H9 (cell line): ENCODE data around the gene IL17RE. TPM values are rescaled to one million over a fixed set of nuclear protein-coding genes. Genes with fewer than 3 reads are reported as not detected.

ENCODE experiments used
- DNase-seq: peaks from one replicate; pipeline ENCODE4 v3.0.0-alpha.2; 2017
- H2AFZ ChIP-seq: one replicate; pipeline ENCODE4 v1.6.1; 2013; ENCODE audit warnings: mild to moderate bottlenecking, low read length, control low read depth, moderate library complexity
- H2AK5ac ChIP-seq: 2 replicates; pipeline ENCODE4 v1.6.1; 2013; ENCODE audit warnings: low read length, control low read depth, mixed read lengths; ENCODE audit not compliant: insufficient read length
- H2BK120ac ChIP-seq: one replicate; pipeline ENCODE4 v1.6.1; 2013; ENCODE audit warnings: low read depth, mild to moderate bottlenecking, low read length, control low read depth, inconsistent platforms; ENCODE audit not compliant: poor library complexity, severe bottlenecking
- H2BK12ac ChIP-seq: 2 replicates; pipeline ENCODE4 v1.6.1; 2013; ENCODE audit warnings: low read length, control low read depth, mixed read lengths, low read depth; ENCODE audit not compliant: insufficient read length
- H2BK15ac ChIP-seq: 2 replicates; pipeline ENCODE4 v1.6.1; 2013; ENCODE audit warnings: low read depth, low read length, control low read depth
- H2BK20ac ChIP-seq: one replicate; pipeline ENCODE4 v1.6.1; 2013; ENCODE audit warnings: low read depth, mild to moderate bottlenecking, low read length, control low read depth, inconsistent platforms; ENCODE audit not compliant: poor library complexity, severe bottlenecking
- H2BK5ac ChIP-seq: 2 replicates; pipeline ENCODE4 v1.6.1; 2013; ENCODE audit warnings: low read length, control low read depth, mixed read lengths; ENCODE audit not compliant: insufficient read length
- H3K14ac ChIP-seq: 2 replicates; pipeline ENCODE4 v1.6.1; 2013; ENCODE audit warnings: low read length, control low read depth; ENCODE audit not compliant: insufficient read depth
- H3K18ac ChIP-seq: 2 replicates; pipeline ENCODE4 v1.6.1; 2013; ENCODE audit warnings: low read depth, mild to moderate bottlenecking, mixed read lengths, low read length, control low read depth; ENCODE audit not compliant: insufficient read length
- H3K23ac ChIP-seq: 2 replicates; pipeline ENCODE4 v1.6.1; 2013; ENCODE audit warnings: low read length, control low read depth, mixed read lengths, low read depth; ENCODE audit not compliant: insufficient read length
- H3K23me2 ChIP-seq: 2 replicates; pipeline ENCODE4 v1.6.1; 2013; ENCODE audit warnings: low read depth, mild to moderate bottlenecking, mixed read lengths, low read length, control low read depth; ENCODE audit not compliant: insufficient read length, poor library complexity, severe bottlenecking
- H3K27ac ChIP-seq: 2 replicates; pipeline ENCODE4 v1.5.1; 2013; ENCODE audit warnings: low read length, control low read depth, mixed read lengths, low read depth; ENCODE audit not compliant: insufficient read length
- H3K27me3 ChIP-seq: 2 replicates; pipeline ENCODE4 v1.6.1; 2013; ENCODE audit warnings: low read length, control low read depth, inconsistent platforms; ENCODE audit not compliant: insufficient read depth
- H3K4ac ChIP-seq: 2 replicates; pipeline ENCODE4 v1.6.1; 2013; ENCODE audit warnings: low read depth, mild to moderate bottlenecking, control low read depth, inconsistent platforms, low read length, moderate library complexity
- H3K4me1 ChIP-seq: 2 replicates; pipeline ENCODE4 v1.6.1; 2013; ENCODE audit warnings: low read length, control low read depth, inconsistent platforms; ENCODE audit not compliant: insufficient read depth
- H3K4me2 ChIP-seq: 2 replicates; pipeline ENCODE4 v1.6.1; 2013; ENCODE audit warnings: low read length, control low read depth, mixed read lengths; ENCODE audit not compliant: insufficient read length, insufficient read depth
- H3K56ac ChIP-seq: 2 replicates; pipeline ENCODE4 v1.6.1; 2013; ENCODE audit warnings: low read depth, mild to moderate bottlenecking, mixed read lengths, low read length, control low read depth; ENCODE audit not compliant: insufficient read length
- H3K79me1 ChIP-seq: 2 replicates; pipeline ENCODE4 v1.6.1; 2013; ENCODE audit warnings: low read depth, mild to moderate bottlenecking, moderate library complexity, low read length, control low read depth, inconsistent platforms; ENCODE audit not compliant: insufficient read depth, poor library complexity, severe bottlenecking
- H3K79me2 ChIP-seq: 2 replicates; pipeline ENCODE4 v1.6.1; 2013; ENCODE audit warnings: low read length, control low read depth, inconsistent platforms; ENCODE audit not compliant: insufficient read depth
- H3K9ac ChIP-seq: 2 replicates; pipeline ENCODE4 v1.6.1; 2013; ENCODE audit warnings: low read length, control low read depth, mixed read lengths; ENCODE audit not compliant: insufficient read length; ENCODE audit errors: extremely low read depth
- H3K9me3 ChIP-seq: one replicate; pipeline ENCODE4 v1.6.1; 2013; ENCODE audit warnings: low read depth, low read length, inconsistent platforms; ENCODE audit not compliant: control insufficient read depth
- H3T11ph ChIP-seq: one replicate; pipeline ENCODE4 v1.6.1; 2013; ENCODE audit warnings: mild to moderate bottlenecking, low read length, control low read depth, inconsistent platforms
- H4K20me1 ChIP-seq: one replicate; pipeline ENCODE4 v1.6.1; 2013; ENCODE audit not compliant: control insufficient read depth, insufficient read length, insufficient read depth
- H4K5ac ChIP-seq: 2 replicates; pipeline ENCODE4 v1.6.1; 2013; ENCODE audit warnings: low read depth, mild to moderate bottlenecking, mixed read lengths, low read length, control low read depth; ENCODE audit not compliant: insufficient read length
- H4K8ac ChIP-seq: replicated peaks from 2 replicates; pipeline ENCODE4 v1.6.1; 2013; ENCODE audit warnings: low read length, control low read depth, mixed read lengths, low read depth; ENCODE audit not compliant: insufficient read length
- H4K91ac ChIP-seq: 2 replicates; pipeline ENCODE4 v1.6.1; 2013; ENCODE audit warnings: low read depth, mild to moderate bottlenecking, moderate library complexity, mixed read lengths, low read length, control low read depth; ENCODE audit not compliant: insufficient read length
- H3K27ac Mint-ChIP-seq, 3 experiments: 2 replicates in 2 of 3; 3 replicates in 1 of 3; pipeline ENCODE4 v1.8.0; 2020 to 2021; ENCODE audit warnings: mixed read lengths in 3 of 3, mild to moderate bottlenecking in 1 of 3, moderate library complexity in 1 of 3
- H3K27me3 Mint-ChIP-seq: 2 replicates; pipeline ENCODE4 v1.8.0; 2021; ENCODE audit warnings: low read depth, mild to moderate bottlenecking, moderate library complexity, mixed read lengths
- H3K36me3 Mint-ChIP-seq, 3 experiments: 2 replicates in 2 of 3; 3 replicates in 1 of 3; pipeline ENCODE4 v1.8.0; 2020 to 2021; ENCODE audit warnings: low read depth in 3 of 3, mixed read lengths in 3 of 3; ENCODE audit not compliant: insufficient read depth in 1 of 3
- H3K4me1 Mint-ChIP-seq, 2 experiments: 2 replicates each; pipeline ENCODE4 v1.8.0; 2020; ENCODE audit warnings: mixed read lengths in 2 of 2
- H3K4me3 Mint-ChIP-seq, 2 experiments: 2 replicates in 1 of 2; 3 replicates in 1 of 2; pipeline ENCODE4 v1.8.0; 2020 to 2021; ENCODE audit warnings: mild to moderate bottlenecking in 2 of 2, mixed read lengths in 2 of 2, moderate library complexity in 1 of 2
- H3K9me3 Mint-ChIP-seq, 2 experiments: 2 replicates in 1 of 2; 3 replicates in 1 of 2; pipeline ENCODE4 v1.8.0; 2020; ENCODE audit warnings: mild to moderate bottlenecking in 2 of 2, mixed read lengths in 2 of 2, moderate library complexity in 1 of 2
- CTCF ChIP-seq: fragments of 200-600 bp; sonication (generic); conservative IDR thresholded peaks from 3 replicates; pipeline ENCODE4 v1.8.0; 2021; ENCODE audit warnings: antibody characterized with exemption, mild to moderate bottlenecking
- WGBS: extraction: QIAGEN DNeasy Blood & Tissue Kit; methylation state at CpG from one replicate; pipeline ENCODE4 v1.1.7; 2013; ENCODE audit warnings: missing lambda C conversion rate, low lambda C conversion rate, mixed read lengths; ENCODE audit not compliant: insufficient read length; ENCODE audit errors: extremely low coverage; 5-methylcytosine and 5-hydroxymethylcytosine counted together
- total RNA-seq: library from RNA; stranded (reverse); gene quantifications from 2 replicates; pipeline ENCODE4 v1.2.1, GENCODE V29; 2021

The IL17RE gene
- total RNA-seq, 1 experiment from 2014 or later: 2.1 TPM

- DNase-seq: peak; percentile 71
Measured at GRCh38 chr3:9955067-9955502, 52.4 kb downstream of the IL17RE start.

More at GRCh38 chr3:9955067-9955502, 52.4 kb downstream of the IL17RE start:
- no peak overlapping the region for H3T11ph ChIP-seq
- H3K4me1 Mint-ChIP-seq: peaks cover 27 to 37% of the 10 kb centered on the region in 2 experiments
- peak overlapping the region; percentile 8 to 65 (median 34); a peak in 3 of 7 replicates for H3K27ac Mint-ChIP-seq
- H3K56ac ChIP-seq: no peak overlapping the region
- H4K91ac ChIP-seq: no peak overlapping the region
- no peak overlapping the region for H2BK120ac ChIP-seq
- H4K5ac ChIP-seq: no peak overlapping the region
- no peaks in the 10 kb centered on the region for H3K9me3 ChIP-seq
- no peak overlapping the region for H3K4me2 ChIP-seq
- H3K79me1 ChIP-seq: no peaks in the 10 kb centered on the region
- no peak overlapping the region for H3K4ac ChIP-seq
- no peak overlapping the region for H2AFZ ChIP-seq
- no CpG with 5 or more reads among the region's 12 CpGs for WGBS
- H2AK5ac ChIP-seq: no peak overlapping the region
- no peaks in the 10 kb centered on the region for H4K20me1 ChIP-seq
- peak overlapping the region; percentile 12 to 61; a peak in 3 of 5 replicates for H3K4me3 Mint-ChIP-seq
- no peak overlapping the region for H2BK5ac ChIP-seq
- H3K9ac ChIP-seq: no peak overlapping the region
- H3K14ac ChIP-seq: no peak overlapping the region
- H3K27ac ChIP-seq: no peak overlapping the region
- no peak overlapping the region for H3K23ac ChIP-seq
- no peaks in the 10 kb centered on the region; the same call in 1 of the 2 replicates for H3K27me3 ChIP-seq
- no peak overlapping the region for H2BK20ac ChIP-seq
- H3K23me2 ChIP-seq: peaks cover 6% of the 10 kb centered on the region
- no peak overlapping the region for H2BK12ac ChIP-seq
- no peak overlapping the region for H3K18ac ChIP-seq
- no peaks in the 10 kb centered on the region for H3K36me3 Mint-ChIP-seq
- no peaks in the 10 kb centered on the region for H3K9me3 Mint-ChIP-seq
- no peaks in the 10 kb centered on the region for H3K79me2 ChIP-seq
- peaks cover 51% of the 10 kb centered on the region for H3K27me3 Mint-ChIP-seq
- peaks cover 3% of the 10 kb centered on the region; the same call in 1 of the 2 replicates for H3K4me1 ChIP-seq
- no peak overlapping the region for H2BK15ac ChIP-seq
- H4K8ac ChIP-seq: no peak overlapping the region
- no peak for TF ChIP-seq CTCF
